UCSD-AML1 (cell line): ENCODE data around the gene DBH.

Experiments used
- DNase-seq: peaks from one replicate; lab custom pipeline; 2025; ENCODE audit not compliant: unreplicated experiment; lab: John Stamatoyannopoulos, UW

The DBH gene

DNA sequence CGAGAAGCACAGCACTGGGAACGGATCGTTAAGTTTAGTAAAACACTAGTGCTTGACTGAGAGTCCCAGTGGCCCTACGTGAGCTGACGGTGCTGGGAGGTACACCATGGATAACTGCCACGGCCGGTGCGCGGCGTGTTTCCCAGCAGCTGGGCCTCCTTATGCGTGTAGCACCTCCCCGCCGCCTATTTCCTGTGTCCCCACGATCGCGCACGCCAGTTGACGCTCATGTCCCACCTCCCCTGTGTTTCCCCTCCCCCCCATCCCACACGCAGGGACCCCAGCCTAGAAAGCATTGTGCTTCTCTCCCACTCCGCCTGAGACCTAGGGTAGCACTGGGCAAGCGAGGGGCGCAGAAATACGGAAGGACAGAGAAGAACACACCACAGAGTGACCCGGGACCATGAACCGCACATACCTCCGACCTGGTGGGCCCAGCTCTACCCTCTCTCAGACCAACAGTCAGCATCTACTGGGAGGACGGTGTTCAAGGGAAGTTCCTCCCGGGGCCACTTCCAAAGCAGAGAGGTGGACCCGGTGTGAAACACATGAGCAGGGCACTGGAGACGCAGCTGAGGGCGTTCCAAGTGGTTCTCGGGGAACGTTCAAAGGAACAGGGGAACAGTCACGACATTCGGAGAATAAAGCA is 45.6 kb downstream of the DBH start:
- DNase-seq: no peak

DNA sequence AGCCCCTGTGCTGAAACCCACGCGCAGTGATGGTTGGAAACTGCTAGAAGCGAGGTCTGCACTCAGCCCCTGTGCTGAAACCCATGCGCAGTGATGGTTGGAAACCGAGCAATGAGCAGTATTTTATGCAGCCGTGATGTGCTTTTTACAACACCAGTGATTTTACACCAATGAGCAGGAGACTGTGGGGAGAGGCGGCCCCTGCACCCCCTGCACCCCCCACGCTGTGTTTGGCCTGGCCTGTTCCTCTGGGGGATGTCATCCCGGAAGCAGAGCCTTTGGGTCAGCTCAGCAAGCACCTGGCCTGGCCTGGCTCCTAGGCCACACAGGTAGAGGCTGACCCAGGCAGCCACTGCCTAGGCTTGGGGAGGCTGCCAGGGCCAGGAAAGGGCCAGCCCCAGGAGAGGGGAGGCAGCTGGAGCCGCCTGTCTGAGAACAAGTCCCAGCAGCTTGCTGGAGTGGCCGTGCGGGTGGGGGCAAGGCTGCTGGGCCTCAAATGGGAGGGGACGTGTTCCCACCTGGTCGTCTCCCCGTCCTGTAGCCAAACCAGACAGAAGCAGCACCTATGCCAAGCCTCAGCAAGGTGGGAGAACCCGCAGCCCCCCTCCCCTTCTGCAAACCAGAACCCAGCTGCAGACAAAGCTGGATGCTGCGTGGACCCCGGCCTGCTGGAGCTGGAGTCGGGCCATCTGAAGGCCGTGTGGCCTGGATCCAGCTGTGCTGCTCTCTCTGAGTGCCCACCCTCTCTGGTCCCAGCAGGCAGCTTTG is 46.8 kb downstream of the DBH start:
- DNase-seq: no peak

DNA sequence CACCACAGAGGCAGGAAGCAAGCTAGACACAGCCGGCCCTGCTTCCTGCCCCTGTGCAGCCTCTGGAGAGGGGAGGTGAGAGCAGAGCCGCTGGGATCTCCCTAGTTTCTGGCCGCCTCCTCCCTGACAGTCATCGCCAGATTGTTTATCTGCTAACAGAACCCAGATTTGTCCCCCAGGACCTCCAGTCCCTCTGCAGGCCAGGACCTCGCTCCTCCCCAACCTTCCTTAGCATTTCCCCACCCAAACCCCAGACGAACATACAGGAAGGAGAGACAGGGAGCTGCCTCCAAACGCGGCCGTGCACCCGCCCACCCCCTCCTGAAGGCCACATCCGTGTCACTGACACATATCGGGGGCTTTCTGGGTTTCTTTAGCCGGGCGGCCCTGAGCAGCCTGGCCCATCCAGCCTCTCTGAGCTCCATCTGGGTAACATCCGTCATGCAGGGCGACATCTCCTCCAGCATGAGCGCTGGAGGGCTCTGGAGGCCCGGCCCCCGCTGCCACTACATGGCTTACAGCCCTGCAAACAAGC is 47.5 kb downstream of the DBH start:
- DNase-seq: no peak

DNA sequence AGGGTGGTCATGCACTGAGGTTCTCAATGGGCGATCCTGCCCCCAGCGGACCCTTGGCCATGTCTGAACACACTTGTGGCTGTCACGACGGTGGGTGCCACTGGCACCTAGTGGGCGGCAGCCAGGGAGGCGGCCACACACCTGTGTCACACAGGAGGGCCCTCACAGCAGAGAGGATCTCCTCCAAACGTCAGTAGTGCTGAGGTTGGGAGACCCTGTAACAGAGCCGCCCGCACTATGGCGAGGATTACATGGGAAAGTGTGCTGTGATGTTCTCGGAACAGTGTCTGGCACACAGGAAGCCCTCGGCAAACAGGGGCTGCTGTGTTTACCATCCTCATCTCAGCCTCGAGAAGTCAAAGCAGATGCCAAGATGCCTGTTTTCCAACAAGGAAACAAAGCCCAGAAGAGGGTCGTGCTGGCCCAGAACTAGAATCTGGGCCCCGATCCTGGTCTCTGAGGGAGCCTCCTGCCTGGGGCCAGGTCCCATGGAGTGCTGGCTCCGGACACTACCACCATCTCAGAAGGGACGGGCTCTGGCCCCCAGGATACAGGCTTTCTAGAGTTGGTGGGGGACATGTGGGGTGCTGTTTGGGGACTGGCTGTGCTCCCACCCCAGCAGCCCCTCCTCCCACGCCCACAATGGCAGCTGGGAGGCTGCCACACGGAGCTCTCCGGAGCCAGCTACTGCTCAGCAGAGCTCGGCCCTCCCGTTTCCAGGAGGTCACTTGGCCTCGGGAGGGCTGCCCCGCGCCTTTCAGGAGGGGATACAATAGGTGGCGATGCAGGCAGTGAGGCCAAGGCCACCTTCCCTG is 48.2 kb downstream of the DBH start:
- no peak for DNase-seq

DNA sequence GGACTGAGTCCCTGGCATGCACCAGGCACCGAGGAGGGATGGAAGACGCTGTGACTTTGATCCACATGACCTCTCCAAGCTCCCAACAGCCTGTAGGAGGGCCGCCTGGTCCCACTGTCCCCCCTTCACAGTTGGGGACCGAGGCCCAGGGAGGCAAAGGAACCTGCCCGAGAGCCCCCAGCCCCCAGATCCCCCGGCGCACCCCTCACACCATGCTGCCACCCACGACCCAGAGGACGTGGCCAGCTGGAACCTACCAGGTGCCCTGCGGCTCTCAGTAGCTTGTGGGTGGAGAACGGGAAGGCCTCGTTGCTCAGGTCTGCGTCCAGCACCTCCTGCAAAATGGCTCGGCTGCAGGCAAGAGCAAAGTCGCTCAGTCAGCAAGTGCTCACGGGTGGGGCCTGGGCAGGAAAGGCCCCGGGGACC is 48.8 kb downstream of the DBH start:
- DNase-seq: no peak

DNA sequence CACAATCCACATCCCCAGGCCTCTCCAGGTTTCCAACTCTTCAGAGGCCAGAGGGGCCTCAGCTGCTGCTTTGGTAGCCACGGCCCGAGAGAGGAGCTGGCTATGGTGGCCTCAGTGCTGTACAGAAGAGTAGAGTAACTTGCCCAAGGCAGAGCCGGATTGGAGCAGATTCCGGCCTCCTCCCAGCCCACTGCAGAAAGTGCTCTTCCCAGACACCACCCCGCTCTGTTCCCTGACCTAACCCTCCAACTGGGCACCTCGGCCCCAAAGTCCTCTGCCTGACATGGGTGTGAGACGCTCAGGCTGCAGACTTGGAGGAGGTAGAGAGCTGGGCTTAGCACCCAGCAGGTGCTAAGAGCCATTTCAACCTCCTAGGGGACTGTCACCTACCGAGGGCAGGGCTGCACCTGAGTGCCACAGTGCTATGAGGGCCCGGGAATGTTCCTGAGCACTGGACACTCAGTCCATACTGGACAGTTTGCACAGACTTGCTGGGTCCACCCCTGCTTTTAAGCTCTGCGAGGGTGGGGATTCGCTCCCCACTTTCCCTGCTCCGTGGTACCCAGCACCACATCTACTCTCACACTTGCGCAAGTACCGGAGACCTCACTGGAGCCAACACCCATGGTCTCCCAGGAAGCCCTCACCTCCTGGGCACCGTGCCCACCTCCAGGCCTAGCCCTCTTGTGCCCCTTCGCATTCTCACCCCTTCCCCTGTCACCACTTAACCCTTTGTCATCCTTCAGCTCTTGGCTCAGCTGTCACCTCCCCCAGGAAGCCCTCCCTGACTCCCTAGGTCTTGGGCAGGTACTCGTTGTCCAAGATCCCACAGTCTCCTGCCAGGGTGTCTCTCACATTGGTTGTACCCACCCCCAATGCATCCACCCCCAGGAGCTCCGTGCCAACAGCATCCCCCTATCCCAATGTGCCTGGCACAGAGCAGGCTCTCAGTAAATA is 49.8 kb downstream of the DBH start:
- DNase-seq: no peak

DNA sequence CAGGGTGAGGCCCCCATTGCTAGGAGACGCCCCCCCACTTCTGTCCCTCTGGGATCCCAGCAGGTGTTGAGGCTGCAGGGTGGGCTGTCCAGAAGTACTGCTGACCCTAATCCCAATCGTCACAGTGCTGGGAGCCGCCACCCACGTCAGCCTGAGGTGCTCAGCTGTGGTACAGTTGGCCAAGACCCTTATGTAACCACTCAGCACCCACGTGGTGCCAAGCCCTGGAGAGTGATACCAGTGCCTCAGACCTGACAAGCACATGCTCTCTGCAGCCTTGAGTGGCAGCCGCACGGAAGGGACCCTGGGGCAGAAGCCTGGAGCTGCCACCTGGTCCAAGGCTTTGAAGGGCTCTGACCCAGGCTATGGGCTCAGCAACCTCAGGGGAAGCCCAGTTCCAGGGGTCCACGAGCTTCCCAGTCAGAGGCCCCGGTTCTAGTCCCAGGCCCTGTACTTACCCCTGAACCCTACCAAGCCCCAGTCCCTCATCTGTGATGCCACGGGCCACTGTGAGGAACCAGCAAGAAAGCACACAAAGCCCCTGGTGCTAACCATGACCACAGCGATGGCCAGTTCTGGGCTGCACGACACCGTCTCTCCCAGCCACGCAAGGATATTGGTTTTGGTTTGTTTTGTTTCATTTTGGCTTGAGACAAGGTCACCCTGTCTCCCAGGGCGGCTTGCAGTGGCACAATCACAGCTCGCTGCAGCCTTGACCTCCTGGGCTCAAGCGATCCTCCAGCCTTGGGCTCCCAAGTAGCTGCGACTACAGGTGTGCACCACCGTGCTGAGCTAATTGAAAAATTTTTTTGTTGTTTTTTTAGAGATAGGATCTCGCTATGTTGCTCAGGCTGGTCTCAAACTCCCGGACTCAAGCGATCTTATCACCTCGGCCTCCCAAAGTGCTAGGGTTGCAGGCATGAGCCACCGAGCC is 50.7 kb downstream of the DBH start:
- DNase-seq: no peak

DNA sequence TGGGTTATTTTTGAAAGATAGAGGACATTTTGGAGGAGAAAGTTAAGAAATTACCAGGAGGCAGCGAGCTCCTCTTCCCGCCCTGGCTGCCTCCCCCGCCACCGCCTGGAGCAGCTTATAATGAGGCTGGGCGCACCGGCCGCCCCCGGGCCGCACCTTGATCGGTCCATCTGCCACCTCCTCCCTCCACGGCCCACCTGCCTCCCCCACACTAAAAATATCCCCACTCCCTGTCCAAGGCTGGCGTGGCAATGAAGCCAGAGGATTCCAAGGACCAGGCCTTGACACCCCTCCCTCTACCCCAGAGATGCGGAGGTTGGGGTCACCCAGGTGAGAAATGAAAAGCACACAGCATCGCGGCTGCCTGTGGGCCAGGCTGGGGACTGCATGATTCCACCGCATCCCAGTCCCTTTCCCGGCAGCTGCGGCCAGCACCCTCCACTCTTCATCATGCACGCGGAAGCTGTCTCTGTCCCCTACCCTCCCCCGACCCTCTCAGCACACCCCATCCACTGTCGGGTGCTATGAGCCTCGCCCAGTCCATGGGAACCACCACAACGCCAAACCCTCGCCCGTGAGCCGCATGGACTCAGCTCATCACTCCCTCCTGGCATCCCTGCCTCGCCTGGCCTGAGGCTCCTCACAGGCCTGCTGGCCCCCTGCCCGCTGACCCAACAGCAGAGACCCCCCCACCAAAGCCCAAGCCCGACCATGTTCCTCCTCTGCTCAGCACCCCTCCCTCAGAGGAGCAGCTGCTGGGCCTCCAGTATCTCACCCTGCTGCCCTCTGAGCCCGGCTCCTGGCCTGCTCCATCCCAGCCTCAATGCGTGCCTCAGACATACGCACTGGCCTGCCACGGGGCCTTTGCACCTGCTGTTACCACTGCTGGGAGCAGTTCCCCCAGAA is 51.9 kb downstream of the DBH start:
- DNase-seq: no peak

DNA sequence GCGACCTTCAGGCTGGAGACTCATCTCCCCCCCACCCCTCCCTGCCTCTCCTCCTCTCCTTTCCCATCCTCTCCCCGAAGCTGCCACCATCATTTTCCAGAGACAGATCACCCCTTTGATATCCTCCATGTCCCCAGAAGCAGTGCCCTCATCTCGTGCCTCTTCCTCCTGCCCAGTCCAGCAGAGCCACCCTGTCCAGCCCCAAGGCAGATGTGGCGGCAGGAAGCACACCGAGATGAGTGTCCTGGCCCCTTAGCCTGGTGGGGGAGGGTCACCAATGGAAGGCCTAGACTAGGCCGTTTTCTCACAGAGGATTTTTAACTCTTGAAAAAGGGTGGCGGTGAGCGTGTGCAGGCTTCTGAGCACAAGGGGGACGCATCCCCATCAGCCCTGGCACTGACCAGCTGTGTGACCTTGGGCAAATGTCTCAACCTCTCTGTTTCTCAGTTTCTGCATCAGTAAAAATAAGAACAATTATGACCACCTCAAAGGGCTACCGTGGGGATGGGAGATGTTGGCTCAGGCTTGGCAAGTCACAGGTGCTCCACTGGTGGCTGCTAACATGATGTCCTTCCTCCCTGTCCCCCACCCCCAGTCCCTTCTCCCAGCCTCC is 53.1 kb downstream of the DBH start:
- no peak for DNase-seq

DNA sequence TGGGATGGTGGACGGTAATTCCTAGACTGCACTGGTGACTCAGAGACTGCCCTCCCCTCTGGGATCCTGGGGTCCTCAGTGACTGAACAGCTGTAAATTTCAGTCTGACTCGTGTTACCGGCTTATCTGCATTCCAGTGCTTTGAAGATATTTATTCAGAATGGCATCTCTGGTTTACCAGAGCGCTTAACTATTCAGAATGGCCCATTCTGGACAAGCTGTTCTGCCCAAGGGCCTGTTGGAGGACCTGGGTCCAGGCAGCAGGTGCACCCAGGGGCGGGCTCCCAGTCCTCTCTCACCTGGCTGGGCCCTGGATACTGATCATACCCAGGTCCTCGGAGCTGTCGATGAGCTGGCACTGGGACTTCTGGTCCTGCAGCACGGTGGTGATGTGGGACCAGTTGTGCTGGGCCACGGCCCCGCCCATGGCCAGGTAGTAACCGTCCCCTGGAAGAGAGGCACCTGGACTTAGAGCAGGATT is 54.0 kb downstream of the DBH start:
- DNase-seq: no peak

DNA sequence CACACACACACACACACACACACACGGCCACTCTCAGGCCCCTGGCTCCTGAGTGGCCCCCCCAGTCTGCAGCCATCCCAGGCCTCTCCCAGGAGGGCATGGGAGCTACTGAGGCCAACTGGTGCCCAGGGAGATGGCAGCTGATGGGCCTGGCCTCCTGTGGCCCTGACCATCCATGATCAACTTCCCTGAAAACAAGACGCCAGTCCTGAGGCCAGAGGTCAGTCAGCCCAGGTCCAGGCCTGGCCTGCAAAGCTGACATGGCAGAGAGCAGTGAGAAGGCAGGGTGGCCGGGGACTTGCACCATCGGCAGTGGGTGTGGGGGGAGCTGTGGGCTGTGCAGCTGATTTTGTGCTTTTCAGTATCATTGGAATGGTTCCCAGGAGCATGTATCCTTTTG is 55.0 kb downstream of the DBH start:
- DNase-seq: no peak

DNA sequence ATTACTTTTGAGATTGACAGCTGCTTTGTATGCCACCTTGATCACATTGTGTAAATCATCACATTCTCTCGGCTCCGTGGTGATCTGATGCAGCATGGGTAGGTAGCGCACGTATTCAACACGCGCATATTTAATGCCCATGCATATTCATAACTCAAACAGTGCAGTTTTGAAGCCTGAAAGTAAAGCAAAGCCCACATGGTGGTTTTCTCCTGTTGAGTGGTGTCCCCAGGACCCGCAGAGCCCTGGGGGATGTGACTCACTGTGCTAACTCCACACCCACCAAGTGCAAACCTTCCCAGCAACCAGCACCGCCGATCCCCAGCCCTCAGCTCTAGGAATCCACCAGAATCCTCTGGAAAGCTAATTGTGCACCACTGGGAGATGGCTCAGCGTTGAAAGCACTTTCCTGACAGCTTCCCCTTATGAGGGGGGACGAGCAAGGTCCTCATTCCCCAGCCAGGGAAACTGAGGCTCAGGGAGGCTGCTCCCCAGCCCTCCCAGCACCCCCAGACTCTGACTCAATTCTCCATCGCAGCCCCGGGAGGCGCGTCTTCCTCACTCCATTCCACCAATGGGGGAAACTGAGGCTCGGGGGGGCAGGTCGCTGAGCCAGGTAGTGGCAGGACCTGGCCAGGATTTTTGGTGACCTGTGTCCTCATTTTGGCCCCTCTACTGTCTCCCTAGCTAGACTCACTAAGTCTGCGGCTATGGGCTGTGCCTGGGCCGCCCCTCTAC is 55.6 kb downstream of the DBH start:
- DNase-seq: no peak

DNA sequence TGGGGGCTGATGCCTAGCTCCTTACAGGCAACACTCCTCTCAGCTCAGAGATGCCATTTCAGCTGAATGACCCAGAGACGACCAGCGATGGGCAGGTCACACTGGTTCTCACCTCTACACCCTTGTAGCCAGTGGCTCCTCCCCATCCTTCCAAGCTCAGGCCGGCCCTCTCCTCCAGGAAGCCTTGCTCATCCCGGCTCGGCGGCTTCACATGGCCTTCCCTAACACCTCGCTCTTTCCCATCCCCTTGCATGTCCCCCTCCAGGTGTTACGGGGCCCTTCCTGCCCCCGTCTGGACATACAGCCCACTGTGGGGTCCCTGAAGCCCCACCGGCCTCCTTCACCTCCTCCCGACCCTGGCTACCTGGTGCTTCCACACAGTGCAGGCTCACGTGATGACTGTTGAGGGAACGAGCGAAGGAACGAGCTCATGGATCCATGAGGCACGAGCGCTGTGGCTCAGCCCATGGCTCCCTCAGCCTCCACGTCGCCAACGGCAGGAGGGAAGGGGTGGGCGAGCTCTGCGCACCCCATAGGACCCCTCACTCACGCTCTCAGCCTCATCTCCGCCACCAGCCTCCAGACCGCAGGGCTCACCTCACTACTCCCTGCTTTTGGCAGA is 56.3 kb downstream of the DBH start:
- DNase-seq: no peak

DNA sequence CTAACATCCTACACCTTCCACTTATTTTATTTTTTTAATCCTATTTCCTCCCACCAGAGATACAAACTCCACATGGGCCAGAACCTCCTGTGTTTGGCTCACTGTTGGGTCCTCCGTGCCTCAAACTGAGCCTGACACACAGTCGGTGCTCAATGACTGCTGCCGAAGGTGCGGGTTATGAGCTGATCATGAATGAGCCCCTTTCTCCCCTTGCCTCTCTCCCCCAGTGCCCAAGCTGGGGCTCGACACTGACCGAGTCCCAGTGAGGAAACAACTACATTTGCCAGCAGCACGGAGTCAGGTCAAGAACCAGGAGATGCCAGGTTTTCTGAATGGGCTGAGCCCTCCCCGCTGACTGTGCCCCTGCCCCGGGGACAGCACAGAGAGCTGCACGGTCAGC is 57.0 kb downstream of the DBH start:
- DNase-seq: no peak

DNA sequence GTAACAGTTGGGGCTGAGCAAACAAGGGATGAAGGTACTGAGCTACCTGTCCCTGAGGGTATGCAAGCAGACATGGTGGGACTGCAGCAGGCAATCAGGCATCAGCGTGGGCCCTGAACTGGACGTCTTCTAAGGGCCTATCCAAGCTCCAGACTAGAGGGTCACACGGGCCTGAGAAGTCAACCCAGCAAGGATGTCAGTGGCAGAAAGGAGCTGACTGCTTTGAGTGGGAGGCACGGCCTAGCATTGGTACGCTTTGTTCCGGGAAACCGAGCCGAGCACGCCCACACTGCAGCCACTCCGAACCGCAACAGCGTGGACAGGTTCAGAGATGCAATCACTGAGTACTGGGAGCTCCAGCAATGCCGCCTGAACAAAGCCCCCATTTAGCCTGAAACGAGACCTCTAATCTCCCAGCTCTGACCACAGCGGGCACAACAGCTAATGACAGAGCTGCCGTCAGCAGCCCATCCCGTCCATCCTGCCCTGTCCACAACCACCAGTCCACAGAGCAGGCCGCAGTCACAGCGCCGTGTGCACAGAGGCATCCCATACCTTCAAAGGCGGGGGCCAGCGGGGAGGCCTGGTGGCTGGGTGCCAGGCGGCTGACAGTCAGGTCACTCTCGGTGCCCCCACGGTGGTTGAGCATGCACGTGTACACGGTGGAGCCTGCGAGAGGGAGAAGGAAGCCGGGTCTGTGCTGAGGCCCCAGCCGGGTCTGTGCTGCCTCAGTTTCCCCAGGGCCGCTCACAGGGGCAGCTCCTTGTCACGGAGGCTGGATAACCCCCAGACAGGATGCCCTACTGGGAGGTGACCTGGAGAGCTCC is 57.8 kb downstream of the DBH start:
- no peak for DNase-seq

DNA sequence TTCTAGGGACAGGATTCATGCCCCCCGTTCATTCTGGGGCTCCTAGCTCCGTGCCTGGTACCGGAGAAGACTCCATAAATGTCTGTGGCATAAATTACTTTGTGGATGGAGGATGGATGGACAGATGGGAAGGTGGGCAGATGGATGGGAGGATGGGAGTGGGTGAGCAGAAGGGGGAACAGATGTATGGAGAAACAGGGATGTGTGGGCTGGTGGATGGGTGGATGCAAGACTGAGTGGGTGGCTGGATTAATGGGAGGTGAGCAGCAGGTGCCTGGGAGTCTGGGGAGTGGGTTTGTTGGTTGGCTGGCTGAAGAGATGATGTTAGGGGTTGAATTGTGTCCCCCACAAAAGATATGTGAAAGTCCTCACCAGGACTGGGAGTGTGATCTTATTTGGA is 58.5 kb downstream of the DBH start:
- DNase-seq: no peak
